H1 (cell line): ENCODE measurements around the gene PAX7.

Source experiments
- GABPA ChIP-seq: IDR thresholded peaks from 2 replicates; pipeline ENCODE4 v1.6.1; 2011; ENCODE audit warnings: mild to moderate bottlenecking, low read length, moderate library complexity, borderline replicate concordance; ENCODE audit not compliant: insufficient read depth
- POLR2A ChIP-seq, 2 experiments: IDR thresholded peaks; 1 replicate in 1 of 2; 2 replicates in 1 of 2; pipeline ENCODE4 v1.6.1; 2011; ENCODE audit warnings: low read depth in 2 of 2, low read length in 2 of 2, mild to moderate bottlenecking in 2 of 2; ENCODE audit errors: control extremely low read depth in 1 of 2
- RAD21 ChIP-seq, 2 experiments: IDR thresholded peaks in 1 of 2; conservative IDR thresholded peaks in 1 of 2; 2 replicates each; pipeline ENCODE4 v1.6.1; 2011; ENCODE audit warnings: low read depth in 2 of 2, low read length in 2 of 2, improper control_type of control experiment in 1 of 2, inconsistent platforms in 1 of 2, mild to moderate bottlenecking in 1 of 2, moderate library complexity in 1 of 2
- TBP ChIP-seq: IDR thresholded peaks from 2 replicates; pipeline ENCODE4 v1.6.1; 2011; ENCODE audit warnings: low read depth, low read length, improper control_type of control experiment

GRCh38 chr1:18646091-18646785, 15.6 kb downstream of the PAX7 start:
- TF ChIP-seq POLR2A (IDR thresholded peaks at IDR 0.05; ENCODE audit: control extremely low read depth in 1 of 2, low read depth in 2 of 2, low read length in 2 of 2) (no peak), TBP (no peak), RAD21 (IDR thresholded peaks at IDR 0.05 in 1 of 2, conservative IDR thresholded peaks at IDR 0.05 in 1 of 2; ENCODE audit: low read depth in 2 of 2, low read length in 2 of 2) (no peak), GABPA (no peak)
